K562 (cell line): ENCODE measurements around the gene DNALI1. TPM values are rescaled to one million over a fixed set of nuclear protein-coding genes. Genes with fewer than 3 reads are reported as not detected.

ENCODE experiments used
- BRD4 ChIP-seq: fragments of 200-600 bp; sonication (generic); IDR thresholded peaks from 2 replicates; pipeline ENCODE4 v1.6.1; 2017; ENCODE audit warnings: inconsistent platforms
- CBFB ChIP-seq: sonication (generic); formaldehyde crosslinking; IDR thresholded peaks from 2 replicates; pipeline ENCODE4 v1.4.0; 2020; ENCODE audit warnings: mild to moderate bottlenecking, missing genetic modification reagents
- CBX3 ChIP-seq, 2 experiments: IDR thresholded peaks; 1 replicate in 1 of 2; 2 replicates in 1 of 2; pipeline ENCODE4 v1.6.1; 2012; ENCODE audit warnings: inconsistent platforms in 2 of 2, low read length in 2 of 2, borderline replicate concordance in 1 of 2, control low read depth in 1 of 2
- FOXA3 ChIP-seq, 2 experiments: fragments of 450-650 bp in 1 of 2; sonication (generic) in 1 of 2; formaldehyde crosslinking; IDR thresholded peaks in 1 of 2; conservative IDR thresholded peaks in 1 of 2; 2 replicates each; pipeline versions ENCODE4 v1.4.0 to v1.8.0; 2020 to 2022; ENCODE audit warnings: mild to moderate bottlenecking in 2 of 2, missing genetic modification reagents in 1 of 2
- GABPB1 ChIP-seq: sonication (generic); formaldehyde crosslinking; IDR thresholded peaks from 2 replicates; pipeline ENCODE4 v1.8.0; 2022; ENCODE audit warnings: mild to moderate bottlenecking, missing genetic modification reagents
- HNRNPK ChIP-seq: fragments of 200-400 bp; formaldehyde crosslinking; IDR thresholded peaks from one replicate; pipeline ENCODE4 v1.6.1; 2018; ENCODE audit warnings: mild to moderate bottlenecking, low read depth, low read length; ENCODE audit not compliant: poor library complexity, severe bottlenecking
- MEF2A ChIP-seq: IDR thresholded peaks from 2 replicates; pipeline ENCODE4 v1.6.1; 2011; ENCODE audit warnings: low read depth, mild to moderate bottlenecking, low read length, moderate library complexity; ENCODE audit not compliant: control insufficient read depth
- NBN ChIP-seq: fragments of 450-650 bp; IDR thresholded peaks from 2 replicates; pipeline ENCODE4 v1.6.1; 2016; ENCODE audit warnings: low read depth, mild to moderate bottlenecking
- NCOR1 ChIP-seq: fragments of 450-650 bp; IDR thresholded peaks from 2 replicates; pipeline ENCODE4 v1.6.1; 2016; ENCODE audit warnings: mild to moderate bottlenecking, moderate library complexity
- NFIC ChIP-seq: fragments of 450-650 bp; IDR thresholded peaks from 2 replicates; pipeline ENCODE4 v1.6.1; 2017; ENCODE audit warnings: mild to moderate bottlenecking, inconsistent platforms
- POLR2AphosphoS2 ChIP-seq: IDR thresholded peaks from 2 replicates; pipeline ENCODE4 v1.6.1; 2012; ENCODE audit warnings: low read length, improper control_type of control experiment
- SMAD4 ChIP-seq: fragments of 250-450 bp; sonication (Bioruptor Pico); conservative IDR thresholded peaks from 2 replicates; pipeline ENCODE4 v1.8.0; 2021; ENCODE audit warnings: inconsistent platforms, mild to moderate bottlenecking, moderate library complexity
- SMARCB1 ChIP-seq: IDR thresholded peaks from 2 replicates; pipeline ENCODE4 v1.6.1; 2011; ENCODE audit warnings: improper control_type of control experiment, low read depth; ENCODE audit not compliant: insufficient read length
- SMARCE1 ChIP-seq: fragments of 450-650 bp; IDR thresholded peaks from 2 replicates; pipeline ENCODE4 v1.7.1; 2016; ENCODE audit warnings: mild to moderate bottlenecking
- ZBTB43 ChIP-seq: sonication (generic); formaldehyde crosslinking; IDR thresholded peaks from 2 replicates; pipeline ENCODE4 v1.8.0; 2023; ENCODE audit warnings: mild to moderate bottlenecking, missing genetic modification reagents
- ZC3H8 ChIP-seq: fragments of 450-650 bp; IDR thresholded peaks from 2 replicates; pipeline ENCODE4 v1.6.1; 2017
- ZNF143 ChIP-seq: sonication (generic); formaldehyde crosslinking; IDR thresholded peaks from 2 replicates; pipeline ENCODE4 v1.9.0; 2022; ENCODE audit warnings: mild to moderate bottlenecking, missing genetic modification reagents
- ZNF224 ChIP-seq: sonication (generic); formaldehyde crosslinking; IDR thresholded peaks from 2 replicates; pipeline ENCODE4 v1.8.0; 2022; ENCODE audit warnings: mild to moderate bottlenecking, missing genetic modification reagents
- ZNF561 ChIP-seq: fragments of 450-650 bp; formaldehyde crosslinking; conservative IDR thresholded peaks from 2 replicates; pipeline ENCODE4 v1.4.0; 2020; ENCODE audit warnings: mild to moderate bottlenecking, moderate library complexity
- polyA plus RNA-seq, 8 experiments: library from polyadenylated mRNA; depleted of rRNA in 4 of 8; stranded (reverse) in 5 of 8; unstranded in 3 of 8; fragments of >200 nt; fragmentation: Nextera tagmentation in 2 of 8; fragmentation: Illumina TruSeq in 1 of 8; extraction: Ambion mirVana in 2 of 8; extraction: Trizol in 1 of 8; gene quantifications; 2 replicates each; pipeline versions ENCODE4 v1.2.1 to v1.2.3, GENCODE V29; 2011 to 2014; ENCODE audit warnings: inconsistent platforms in 1 of 8, missing spikeins in 1 of 8
- total RNA-seq, 7 experiments: library from RNA; depleted of rRNA in 6 of 7; stranded (reverse); fragments of >200 nt in 6 of 7; fragmentation: Illumina TruSeq in 2 of 7; extraction: Trizol in 2 of 7; gene quantifications; 2 replicates each; pipeline versions ENCODE4 v1.2.1 to v1.2.3, GENCODE V29; 2011 to 2021; ENCODE audit warnings: low replicate concordance in 1 of 7
- TF ChIP-seq, protein P1 (sequence below): fragments of 450-650 bp; formaldehyde crosslinking; IDR thresholded peaks from 2 replicates; pipeline ENCODE4 v1.4.0; 2020; ENCODE audit warnings: mild to moderate bottlenecking, moderate library complexity
- TF ChIP-seq, protein P2 (sequence below): fragments of 450-650 bp; IDR thresholded peaks from 2 replicates; pipeline ENCODE4 v1.6.1; 2018; ENCODE audit not compliant: partially characterized antibody

The DNALI1 gene
- total and polyA plus RNA-seq, 9 of the 15 experiments (the other 6 are each of a cell fraction or from before 2014, with no cell fraction given), result 0.87 to 5.6 (median 1.2) TPM

DNA sequence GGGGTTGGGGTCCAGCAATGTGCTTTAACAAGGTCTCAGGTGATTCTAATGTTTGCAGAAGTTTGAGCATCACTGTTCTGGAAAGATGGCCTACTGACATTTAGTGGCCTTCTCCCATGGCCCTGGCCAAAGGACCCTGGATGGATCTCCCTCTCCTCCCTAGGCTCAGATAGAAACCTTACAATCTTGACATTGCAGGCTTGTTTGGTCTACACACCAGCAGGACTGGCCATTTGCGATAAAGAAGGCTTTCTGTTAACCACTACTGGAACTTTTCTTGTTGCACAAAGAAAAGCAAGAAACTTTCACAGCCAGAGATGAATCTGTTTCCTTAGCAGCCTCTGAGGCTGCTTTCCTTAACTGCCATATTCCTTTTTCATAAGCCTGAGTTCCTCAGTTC lies 6.2 kb downstream of the DNALI1 start (continued):
- TF ChIP-seq, protein P1, sequence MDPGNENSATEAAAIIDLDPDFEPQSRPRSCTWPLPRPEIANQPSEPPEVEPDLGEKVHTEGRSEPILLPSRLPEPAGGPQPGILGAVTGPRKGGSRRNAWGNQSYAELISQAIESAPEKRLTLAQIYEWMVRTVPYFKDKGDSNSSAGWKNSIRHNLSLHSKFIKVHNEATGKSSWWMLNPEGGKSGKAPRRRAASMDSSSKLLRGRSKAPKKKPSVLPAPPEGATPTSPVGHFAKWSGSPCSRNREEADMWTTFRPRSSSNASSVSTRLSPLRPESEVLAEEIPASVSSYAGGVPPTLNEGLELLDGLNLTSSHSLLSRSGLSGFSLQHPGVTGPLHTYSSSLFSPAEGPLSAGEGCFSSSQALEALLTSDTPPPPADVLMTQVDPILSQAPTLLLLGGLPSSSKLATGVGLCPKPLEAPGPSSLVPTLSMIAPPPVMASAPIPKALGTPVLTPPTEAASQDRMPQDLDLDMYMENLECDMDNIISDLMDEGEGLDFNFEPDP (CRISPR knock-in tag), result no peak
- TF ChIP-seq CBX3 (IDR thresholded peaks at IDR 0.05; ENCODE audit: borderline replicate concordance in 1 of 2, low read length in 2 of 2) (peak in 1 of 2 experiments; percentile 31; a peak in 1 of 3 replicates), NBN (0 out of 2 replicates have a peak, but pooled peaks have one; percentile 39), CBFB (no peak), NFIC (peak; percentile 64), ZNF561 (CRISPR knock-in tag) (no peak), ZBTB43 (no peak; the same call in 1 of the 2 replicates), SMARCE1 (peak; percentile 74), POLR2AphosphoS2 (no peak), HNRNPK (no peak), ZC3H8 (no peak), ZNF143 (no peak), BRD4 (no peak), GABPB1 (CRISPR knock-in tag) (no peak), MEF2A (no peak), NCOR1 (peak; percentile 94), FOXA3 (CRISPR knock-in tag; conservative IDR thresholded peaks at IDR 0.05 in 1 of 2, IDR thresholded peaks at IDR 0.05 in 1 of 2) (peak in 1 of 2 experiments; percentile 29; a peak in 1 of 4 replicates), SMAD4 (CRISPR knock-in tag) (peak; percentile 98), SMARCB1 (no peak), ZNF224 (CRISPR knock-in tag) (no peak)
- TF ChIP-seq, protein P2, sequence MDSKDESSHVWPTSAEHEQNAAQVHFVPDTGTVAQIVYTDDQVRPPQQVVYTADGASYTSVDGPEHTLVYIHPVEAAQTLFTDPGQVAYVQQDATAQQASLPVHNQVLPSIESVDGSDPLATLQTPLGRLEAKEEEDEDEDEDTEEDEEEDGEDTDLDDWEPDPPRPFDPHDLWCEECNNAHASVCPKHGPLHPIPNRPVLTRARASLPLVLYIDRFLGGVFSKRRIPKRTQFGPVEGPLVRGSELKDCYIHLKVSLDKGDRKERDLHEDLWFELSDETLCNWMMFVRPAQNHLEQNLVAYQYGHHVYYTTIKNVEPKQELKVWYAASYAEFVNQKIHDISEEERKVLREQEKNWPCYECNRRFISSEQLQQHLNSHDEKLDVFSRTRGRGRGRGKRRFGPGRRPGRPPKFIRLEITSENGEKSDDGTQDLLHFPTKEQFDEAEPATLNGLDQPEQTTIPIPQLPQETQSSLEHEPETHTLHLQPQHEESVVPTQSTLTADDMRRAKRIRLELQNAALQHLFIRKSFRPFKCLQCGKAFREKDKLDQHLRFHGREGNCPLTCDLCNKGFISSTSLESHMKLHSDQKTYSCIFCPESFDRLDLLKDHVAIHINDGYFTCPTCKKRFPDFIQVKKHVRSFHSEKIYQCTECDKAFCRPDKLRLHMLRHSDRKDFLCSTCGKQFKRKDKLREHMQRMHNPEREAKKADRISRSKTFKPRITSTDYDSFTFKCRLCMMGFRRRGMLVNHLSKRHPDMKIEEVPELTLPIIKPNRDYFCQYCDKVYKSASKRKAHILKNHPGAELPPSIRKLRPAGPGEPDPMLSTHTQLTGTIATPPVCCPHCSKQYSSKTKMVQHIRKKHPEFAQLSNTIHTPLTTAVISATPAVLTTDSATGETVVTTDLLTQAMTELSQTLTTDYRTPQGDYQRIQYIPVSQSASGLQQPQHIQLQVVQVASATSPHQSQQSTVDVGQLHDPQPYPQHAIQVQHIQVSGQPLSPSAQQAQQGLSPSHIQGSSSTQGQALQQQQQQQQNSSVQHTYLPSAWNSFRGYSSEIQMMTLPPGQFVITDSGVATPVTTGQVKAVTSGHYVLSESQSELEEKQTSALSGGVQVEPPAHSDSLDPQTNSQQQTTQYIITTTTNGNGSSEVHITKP, result no peak
